Activated naive CD8-positive, alpha-beta T cell treated with anti-CD3 and anti-CD28 coated beads, Interleukin-2, amount 10 ng/mL, durations not matched to agents 7 days and 5 days (primary cell): ENCODE data around the gene GIMAP6. TPM values are rescaled to one million over a fixed set of nuclear protein-coding genes. Genes with fewer than 3 reads are reported as not detected.
A peak's percentile ranks its signal among the peaks of the same experiment; 100 is the strongest.
"Not testable (repeated sequence)": the region's sequence is repeated elsewhere in the genome, so short reads cannot be mapped to it uniquely, and the experiment has no call there.

Experiments used
- ATAC-seq: fragments of 150-1000 bp; cut with Tn5 transposase; one replicate; pipeline ENCODE4 v1.10.0; 2021; ENCODE audit warnings: low read depth, moderate library complexity
- POLR2A ChIA-PET: fragments of 350-600 bp; sonication (Branson Sonifier 250); formaldehyde crosslinking; loops from one replicate; lab custom pipeline; 2021; ENCODE audit warnings: antibody characterized with exemption; lab: Charles Lee
- DNase-seq: peaks from one replicate; pipeline ENCODE4 v3.0.0; 2021
- H3K27ac Mint-ChIP-seq: one replicate; pipeline ENCODE4 v1.8.0; 2022; ENCODE audit warnings: mild to moderate bottlenecking, mixed read lengths
- H3K27me3 Mint-ChIP-seq: one replicate; pipeline ENCODE4 v1.8.0; 2022; ENCODE audit warnings: mild to moderate bottlenecking, moderate library complexity, mixed read lengths
- H3K36me3 Mint-ChIP-seq: one replicate; pipeline ENCODE4 v1.8.0; 2021; ENCODE audit warnings: mild to moderate bottlenecking, mixed read lengths
- H3K4me1 Mint-ChIP-seq: one replicate; pipeline ENCODE4 v1.8.0; 2021; ENCODE audit warnings: mixed read lengths
- H3K4me3 Mint-ChIP-seq: one replicate; pipeline ENCODE4 v1.8.0; 2022; ENCODE audit warnings: mild to moderate bottlenecking, moderate library complexity, mixed read lengths
- H3K9me3 Mint-ChIP-seq: one replicate; pipeline ENCODE4 v1.8.0; 2021; ENCODE audit warnings: mixed read lengths
- total RNA-seq, 2 experiments: library from RNA; stranded (reverse); gene quantifications; one replicate each; pipeline ENCODE4 v1.2.3, GENCODE V29; 2021

Gene GIMAP6
- total RNA-seq, 2 experiments from 2014 or later: 124 to 130 TPM

- H3K36me3 Mint-ChIP-seq: peaks cover 23% of the 10 kb centered on the region
- not testable (repeated sequence) for H3K27me3 Mint-ChIP-seq, DNase-seq, ATAC-seq
- H3K27ac Mint-ChIP-seq: peak overlapping the region; percentile 62
- POLR2A ChIA-PET: interaction anchor here (0.6 kb wide), 1 partner anchor 11 kb away, joined by 3 read pairs; no protein-coding TSS in a partner anchor
- H3K9me3 Mint-ChIP-seq: peaks cover 14% of the 10 kb centered on the region
- H3K4me1 Mint-ChIP-seq: peaks cover 16% of the 10 kb centered on the region
- H3K4me3 Mint-ChIP-seq: peak overlapping the region; percentile 5
Observed at GRCh38 chr7:150603600-150603999, 28.6 kb downstream of the GIMAP6 start.

GRCh38 chr7:150595361-150595760 lies 36.8 kb downstream of the GIMAP6 start:
- DNase-seq (no peak), ATAC-seq (no peak)
- Mint-ChIP-seq H3K36me3 (peaks cover 64% of the 10 kb centered on the region), H3K4me3 (no peak overlapping the region), H3K9me3 (peaks cover 48% of the 10 kb centered on the region), H3K27me3 (no peaks in the 10 kb centered on the region), H3K27ac (no peak overlapping the region), H3K4me1 (peaks cover 16% of the 10 kb centered on the region)
- POLR2A ChIA-PET: no interaction called here

- Mint-ChIP-seq H3K27ac (peak overlapping the region; percentile 14), H3K36me3 (peaks cover 63% of the 10 kb centered on the region), H3K9me3 (peaks cover 48% of the 10 kb centered on the region), H3K4me3 (no peak overlapping the region), H3K4me1 (peaks cover 16% of the 10 kb centered on the region), H3K27me3 (no peaks in the 10 kb centered on the region)
- DNase-seq (no peak), ATAC-seq (no peak)
- POLR2A ChIA-PET: no interaction called here
Observed at GRCh38 chr7:150594805-150595204, 37.4 kb downstream of the GIMAP6 start.

GRCh38 chr7:150587551-150587950 lies 44.6 kb downstream of the GIMAP6 start:
- DNase-seq (no peak), ATAC-seq (no peak)
- H3K36me3 Mint-ChIP-seq: peaks cover 45% of the 10 kb centered on the region
- no peak overlapping the region for H3K4me3 Mint-ChIP-seq
- POLR2A ChIA-PET: interaction anchor here (1.0 to 1.5 kb wide), 3 partner anchors 10 to 136 kb away, joined by 3 to 11 read pairs (median 4); partner anchors contain the start of gene GIMAP4
- H3K4me1 Mint-ChIP-seq: peaks cover 22% of the 10 kb centered on the region
- peaks cover 31% of the 10 kb centered on the region for H3K9me3 Mint-ChIP-seq
- no peaks in the 10 kb centered on the region for H3K27me3 Mint-ChIP-seq
- no peak overlapping the region for H3K27ac Mint-ChIP-seq

- H3K4me1 Mint-ChIP-seq: peaks cover 22% of the 10 kb centered on the region
- POLR2A ChIA-PET: interaction anchor here (0.7 to 1.5 kb wide), 4 partner anchors 11 to 135 kb away, joined by 3 to 11 read pairs (median 4); partner anchors contain the start of gene GIMAP4
- H3K9me3 Mint-ChIP-seq: peaks cover 26% of the 10 kb centered on the region
- H3K27me3 Mint-ChIP-seq: no peaks in the 10 kb centered on the region
- ATAC-seq (peak; percentile 70), DNase-seq (no peak)
- H3K4me3 Mint-ChIP-seq: peak overlapping the region; percentile 22
- H3K36me3 Mint-ChIP-seq: peaks cover 45% of the 10 kb centered on the region
- H3K27ac Mint-ChIP-seq: peak overlapping the region; percentile 82
Observed at GRCh38 chr7:150586785-150587152, 45.4 kb downstream of the GIMAP6 start.

DNA sequence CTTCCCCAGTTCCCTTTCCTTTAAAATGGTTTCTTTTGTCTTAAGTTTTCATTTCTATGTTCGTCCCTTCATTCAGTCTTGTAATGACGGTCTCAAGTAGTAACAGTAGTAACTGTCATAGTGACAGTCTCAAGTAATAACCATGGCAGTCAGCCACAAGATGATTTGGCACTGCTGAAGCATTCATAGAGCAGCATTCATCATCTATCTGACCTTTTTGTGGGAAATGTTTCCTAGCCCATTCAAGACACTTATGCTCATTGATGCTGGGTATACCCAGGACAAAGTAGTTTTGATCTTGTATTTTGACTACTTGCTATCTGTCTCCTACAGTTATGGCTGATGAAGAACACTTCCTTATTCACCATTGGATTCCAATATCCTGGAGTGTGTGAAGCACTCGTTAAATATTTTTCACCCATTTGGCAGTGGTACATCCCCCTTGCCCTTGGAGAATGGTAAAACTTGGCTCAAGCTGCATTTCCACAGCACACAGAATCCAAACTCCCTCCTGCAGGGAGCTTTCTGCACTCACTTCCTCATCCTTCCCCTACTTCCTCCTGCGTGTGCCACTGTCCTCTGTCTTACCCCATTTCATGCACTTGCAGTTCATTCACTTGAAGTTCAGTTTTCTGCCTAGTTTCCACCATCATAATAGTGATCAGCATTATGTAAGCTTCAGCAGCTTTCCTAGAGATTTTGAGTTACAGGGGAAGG lies 46.0 kb downstream of the GIMAP6 start:
- peak; percentile 30 for ATAC-seq
- no peak for DNase-seq
- H3K4me1 Mint-ChIP-seq: peaks cover 22% of the 10 kb centered on the region
- peak overlapping the region; percentile 82 for H3K27ac Mint-ChIP-seq
- POLR2A ChIA-PET: interaction anchor here (0.7 to 1.5 kb wide), 3 partner anchors 18 to 135 kb away, joined by 3 to 11 read pairs (median 3); partner anchors contain the start of gene GIMAP4
- peaks cover 22% of the 10 kb centered on the region for H3K9me3 Mint-ChIP-seq
- H3K4me3 Mint-ChIP-seq: peak overlapping the region; percentile 22
- no peaks in the 10 kb centered on the region for H3K27me3 Mint-ChIP-seq
- H3K36me3 Mint-ChIP-seq: peaks cover 45% of the 10 kb centered on the region

- DNase-seq: no peak
- POLR2A ChIA-PET: no interaction called here
- H3K4me3 Mint-ChIP-seq: no peak overlapping the region
- peak overlapping the region; percentile 36 for H3K27ac Mint-ChIP-seq
- H3K4me1 Mint-ChIP-seq: peaks cover 20% of the 10 kb centered on the region
- no peaks in the 10 kb centered on the region for H3K27me3 Mint-ChIP-seq
- H3K9me3 Mint-ChIP-seq: peaks cover 23% of the 10 kb centered on the region
- no peak for ATAC-seq
- H3K36me3 Mint-ChIP-seq: peaks cover 47% of the 10 kb centered on the region
Observed at GRCh38 chr7:150585199-150585598, 47.0 kb downstream of the GIMAP6 start.

- Mint-ChIP-seq H3K4me1 (peaks cover 19% of the 10 kb centered on the region), H3K36me3 (peaks cover 76% of the 10 kb centered on the region), H3K27ac (no peak overlapping the region), H3K4me3 (no peak overlapping the region), H3K9me3 (peaks cover 39% of the 10 kb centered on the region), H3K27me3 (no peaks in the 10 kb centered on the region)
- POLR2A ChIA-PET: interaction anchor here (0.7 kb wide), 1 partner anchor 66 kb away, joined by 3 read pairs; the partner anchor contains the start of gene GIMAP7
- no peak for ATAC-seq
- no peak for DNase-seq
Observed at GRCh38 chr7:150580638-150581394, 51.4 kb downstream of the GIMAP6 start.

- H3K27me3 Mint-ChIP-seq, ATAC-seq, H3K4me3 Mint-ChIP-seq, DNase-seq, POLR2A ChIA-PET: not testable (repeated sequence)
- Mint-ChIP-seq H3K9me3 (peaks cover 43% of the 10 kb centered on the region), H3K27ac (peak overlapping the region; percentile 40), H3K4me1 (peaks cover 18% of the 10 kb centered on the region), H3K36me3 (peaks cover 84% of the 10 kb centered on the region)
Observed at GRCh38 chr7:150579979-150580637, 52.1 kb downstream of the GIMAP6 start.

Other genes with a start within 250 kb of the GIMAP6 start
- gene GIMAP8, start 181.8 kb downstream of the GIMAP6 start, total RNA-seq: 10 to 100 TPM; 29.2 to 31.0 TPM
- 100 to 1,000 TPM; 203 to 212 TPM for gene GIMAP7, start 117.5 kb downstream of the GIMAP6 start, total RNA-seq
- 100 to 1,000 TPM; 285 to 288 TPM for gene GIMAP4, start 65.0 kb downstream of the GIMAP6 start, total RNA-seq
- 100 to 1,000 TPM; 139 to 140 TPM for gene GIMAP2, start 53.3 kb upstream of the GIMAP6 start, total RNA-seq
- gene GIMAP1, start 84.2 kb upstream of the GIMAP6 start, total RNA-seq: 10 to 100 TPM; 42.1 to 43.0 TPM
- 100 to 1,000 TPM; 112 to 123 TPM for gene GIMAP5, start 105.0 kb upstream of the GIMAP6 start, total RNA-seq
- gene TMEM176B, start 168.0 kb upstream of the GIMAP6 start, total RNA-seq: under 1 TPM; 0.61 to 0.82 TPM
- under 1 TPM in 1 of 2 experiments, not detected in 1; 0.54 TPM for gene TMEM176A, start 168.4 kb upstream of the GIMAP6 start, total RNA-seq
- not detected for gene AOC1, start 220.1 kb upstream of the GIMAP6 start, total RNA-seq